Astrocyte (in vitro differentiated cells and primary cell): ENCODE data around the gene FAAP100. TPM values are rescaled to one million over a fixed set of nuclear protein-coding genes. Genes with fewer than 3 reads are reported as not detected.
"Not testable (repeated sequence)": the region's sequence is repeated elsewhere in the genome, so short reads cannot be mapped to it uniquely, and the experiment has no call there.

Experiments used
- DNase-seq: peaks from one replicate; pipeline ENCODE4 v3.0.0-alpha.2; 2010; ENCODE audit warnings: low read depth
- FAIRE-seq: peaks from 2 replicates; lab custom pipeline; 2011; peaks lifted over from hg19 to GRCh38; lab: Jason Lieb, UNC
- H2AFZ ChIP-seq: 2 replicates; pipeline ENCODE4 v1.6.0; 2012; ENCODE audit warnings: low read depth, low read length, inconsistent platforms
- H3K27ac ChIP-seq: 2 replicates; pipeline ENCODE4 v1.5.1; 2011; ENCODE audit warnings: low read depth, low read length, inconsistent platforms
- H3K27me3 ChIP-seq: 2 replicates; pipeline ENCODE4 v1.6.0; 2011; ENCODE audit warnings: low read length, inconsistent platforms; ENCODE audit not compliant: insufficient read depth
- H3K36me3 ChIP-seq: 2 replicates; pipeline ENCODE4 v1.5.1; 2011; ENCODE audit warnings: low read length, inconsistent platforms; ENCODE audit not compliant: insufficient read depth
- H3K4me1 ChIP-seq: 2 replicates; pipeline ENCODE4 v1.5.1; 2011; ENCODE audit warnings: low read length, inconsistent platforms; ENCODE audit not compliant: insufficient read depth
- H3K4me2 ChIP-seq: 2 replicates; pipeline ENCODE4 v1.6.0; 2012; ENCODE audit warnings: low read length, inconsistent platforms
- H3K4me3 ChIP-seq: 2 replicates; pipeline ENCODE4 v1.5.1; 2011; ENCODE audit warnings: low read depth, mild to moderate bottlenecking, low read length, inconsistent platforms; ENCODE audit not compliant: insufficient read depth
- H3K79me2 ChIP-seq: 2 replicates; pipeline ENCODE4 v1.6.0; 2012; ENCODE audit warnings: mild to moderate bottlenecking, low read length, inconsistent platforms; ENCODE audit not compliant: insufficient read depth
- H3K9ac ChIP-seq: 2 replicates; pipeline ENCODE4 v1.6.0; 2012; ENCODE audit warnings: mild to moderate bottlenecking, low read length, inconsistent platforms
- H3K9me3 ChIP-seq: 2 replicates; pipeline ENCODE4 v1.5.1; 2012; ENCODE audit warnings: low read depth, mild to moderate bottlenecking, low read length, inconsistent platforms; ENCODE audit not compliant: insufficient read depth
- H4K20me1 ChIP-seq: 2 replicates; pipeline ENCODE4 v1.6.0; 2012; ENCODE audit warnings: low read length, inconsistent platforms; ENCODE audit not compliant: insufficient read depth
- H3K27ac Mint-ChIP-seq: one replicate; pipeline ENCODE4 v1.8.0; 2021; ENCODE audit warnings: mild to moderate bottlenecking, mixed read lengths; ENCODE audit not compliant: unreplicated experiment
- H3K27me3 Mint-ChIP-seq: one replicate; pipeline ENCODE4 v1.8.0; 2021; ENCODE audit warnings: low read depth, mixed read lengths; ENCODE audit not compliant: unreplicated experiment
- H3K36me3 Mint-ChIP-seq: one replicate; pipeline ENCODE4 v1.8.0; 2021; ENCODE audit warnings: low read depth, mixed read lengths; ENCODE audit not compliant: unreplicated experiment
- H3K4me1 Mint-ChIP-seq: one replicate; pipeline ENCODE4 v1.8.0; 2021; ENCODE audit warnings: low read depth, mixed read lengths; ENCODE audit not compliant: unreplicated experiment
- H3K4me3 Mint-ChIP-seq: one replicate; pipeline ENCODE4 v1.8.0; 2021; ENCODE audit warnings: mild to moderate bottlenecking, moderate library complexity, mixed read lengths; ENCODE audit not compliant: unreplicated experiment
- H3K9me3 Mint-ChIP-seq: one replicate; pipeline ENCODE4 v1.8.0; 2021; ENCODE audit warnings: mild to moderate bottlenecking, mixed read lengths; ENCODE audit not compliant: unreplicated experiment
- EZH2 ChIP-seq: IDR thresholded peaks from 2 replicates; pipeline ENCODE4 v1.6.1; 2012; ENCODE audit warnings: mild to moderate bottlenecking, low read length, inconsistent platforms; ENCODE audit not compliant: insufficient read depth
- total RNA-seq: library from RNA; stranded (reverse); gene quantifications from 2 replicates; pipeline ENCODE4 v1.2.1, GENCODE V29; 2021
- TF ChIP-seq, protein P1 (sequence below): IDR thresholded peaks from 2 replicates; pipeline ENCODE4 v1.5.1; 2011; ENCODE audit warnings: low read depth, mild to moderate bottlenecking, inconsistent platforms, low read length, moderate library complexity; ENCODE audit not compliant: insufficient read depth

FAAP100 gene
- total RNA-seq, 1 donor from 2014 or later: 38.9 TPM

DNA sequence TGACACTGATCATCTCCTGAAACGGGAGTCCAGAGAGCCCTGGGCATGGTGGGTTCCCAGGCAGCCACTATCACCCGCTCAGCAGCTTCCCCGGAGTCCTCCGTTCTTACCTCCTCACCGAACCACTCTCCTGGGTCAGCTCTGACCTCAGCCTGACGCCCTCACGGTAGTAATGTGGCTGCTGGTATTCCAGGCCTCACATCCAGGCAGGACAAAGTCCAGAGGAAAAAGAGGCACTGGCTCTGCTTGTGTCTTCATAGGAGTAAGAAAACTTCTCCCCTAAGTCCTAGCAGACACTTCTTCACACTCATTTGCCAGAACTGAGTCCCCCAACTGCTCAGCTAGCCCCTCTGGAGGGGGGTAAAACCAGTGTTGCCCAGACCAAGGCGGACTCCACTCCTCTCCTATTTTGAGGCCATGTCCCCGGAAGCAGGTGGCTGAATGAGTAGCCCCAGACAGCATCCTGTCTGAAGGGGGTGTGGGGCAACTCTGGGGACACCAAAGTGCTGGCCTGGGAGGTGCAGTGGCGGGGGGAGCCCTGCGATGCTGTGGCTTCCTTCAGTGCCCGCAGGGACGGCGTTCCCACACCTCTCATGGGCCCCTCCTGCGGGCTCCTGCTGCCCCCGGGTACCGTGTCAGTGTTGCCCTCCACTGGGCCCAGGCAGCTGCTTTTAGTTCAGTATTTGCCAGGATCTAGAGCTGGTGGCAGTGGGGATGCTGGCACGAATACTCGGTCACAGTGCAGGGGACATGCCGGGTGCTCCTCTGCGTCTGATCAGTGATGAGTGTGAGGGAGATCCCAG is 18.6 kb downstream of the FAAP100 start:
- no peak overlapping the region for H3K9ac ChIP-seq
- H3K4me1 Mint-ChIP-seq: no peaks in the 10 kb centered on the region
- H3K79me2 ChIP-seq: no peaks in the 10 kb centered on the region
- no peaks in the 10 kb centered on the region for H3K36me3 ChIP-seq
- peaks cover 4% of the 10 kb centered on the region for H3K4me1 ChIP-seq
- no peaks in the 10 kb centered on the region for H3K9me3 ChIP-seq
- FAIRE-seq (no peak), DNase-seq (no peak)
- TF ChIP-seq, protein P1, sequence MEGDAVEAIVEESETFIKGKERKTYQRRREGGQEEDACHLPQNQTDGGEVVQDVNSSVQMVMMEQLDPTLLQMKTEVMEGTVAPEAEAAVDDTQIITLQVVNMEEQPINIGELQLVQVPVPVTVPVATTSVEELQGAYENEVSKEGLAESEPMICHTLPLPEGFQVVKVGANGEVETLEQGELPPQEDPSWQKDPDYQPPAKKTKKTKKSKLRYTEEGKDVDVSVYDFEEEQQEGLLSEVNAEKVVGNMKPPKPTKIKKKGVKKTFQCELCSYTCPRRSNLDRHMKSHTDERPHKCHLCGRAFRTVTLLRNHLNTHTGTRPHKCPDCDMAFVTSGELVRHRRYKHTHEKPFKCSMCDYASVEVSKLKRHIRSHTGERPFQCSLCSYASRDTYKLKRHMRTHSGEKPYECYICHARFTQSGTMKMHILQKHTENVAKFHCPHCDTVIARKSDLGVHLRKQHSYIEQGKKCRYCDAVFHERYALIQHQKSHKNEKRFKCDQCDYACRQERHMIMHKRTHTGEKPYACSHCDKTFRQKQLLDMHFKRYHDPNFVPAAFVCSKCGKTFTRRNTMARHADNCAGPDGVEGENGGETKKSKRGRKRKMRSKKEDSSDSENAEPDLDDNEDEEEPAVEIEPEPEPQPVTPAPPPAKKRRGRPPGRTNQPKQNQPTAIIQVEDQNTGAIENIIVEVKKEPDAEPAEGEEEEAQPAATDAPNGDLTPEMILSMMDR: no peak
- TF ChIP-seq EZH2: no peak
- no peak overlapping the region for H3K27ac ChIP-seq
- H3K27ac Mint-ChIP-seq: no peak overlapping the region
- no peak overlapping the region for H3K4me3 ChIP-seq
- no peaks in the 10 kb centered on the region for H3K9me3 Mint-ChIP-seq
- peaks cover 3% of the 10 kb centered on the region for H3K36me3 Mint-ChIP-seq
- no peak overlapping the region for H3K4me2 ChIP-seq
- H3K27me3 ChIP-seq: peaks cover 9% of the 10 kb centered on the region
- peaks cover 3% of the 10 kb centered on the region for H4K20me1 ChIP-seq
- no peak overlapping the region for H3K4me3 Mint-ChIP-seq
- no peaks in the 10 kb centered on the region for H3K27me3 Mint-ChIP-seq
- H2AFZ ChIP-seq: no peak overlapping the region

DNA sequence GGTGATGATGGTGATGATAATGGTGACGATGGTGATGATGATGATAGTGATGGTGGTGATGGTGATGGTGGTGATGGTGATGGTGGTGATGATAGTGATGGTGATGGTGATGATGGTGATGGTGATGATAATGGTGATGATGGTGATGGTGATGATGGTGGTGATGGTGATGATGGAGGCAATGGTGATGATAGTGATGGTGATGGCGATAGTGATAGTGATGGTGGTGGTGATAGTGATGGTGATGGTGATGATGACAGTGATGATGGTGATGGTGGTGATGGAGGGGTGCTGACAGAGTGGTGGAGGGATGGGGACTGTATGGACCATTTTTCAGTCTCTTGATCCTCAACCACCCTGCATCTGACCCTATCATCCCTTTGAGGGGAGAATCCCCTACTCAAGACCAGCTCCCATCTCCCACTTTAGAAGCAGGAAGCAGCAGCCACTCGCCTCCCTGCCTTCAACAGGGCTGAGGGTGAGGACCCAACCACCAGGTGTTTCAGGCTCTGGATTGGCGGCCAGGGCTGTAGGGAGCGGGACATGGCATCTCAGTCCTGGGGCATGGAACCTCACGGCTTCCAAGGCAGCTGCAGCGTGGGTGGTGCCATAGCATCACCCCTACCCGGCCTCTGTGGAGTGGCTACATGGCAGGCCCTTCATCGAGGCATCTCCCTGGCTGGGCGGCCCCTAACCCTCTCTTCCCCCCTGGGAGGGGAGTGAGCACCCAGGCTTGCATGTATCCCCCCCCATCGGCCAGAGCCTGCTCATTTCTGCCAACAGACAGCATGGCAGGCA is 19.5 kb downstream of the FAAP100 start:
- Mint-ChIP-seq H3K4me1 (no peaks in the 10 kb centered on the region), H3K36me3 (peaks cover 3% of the 10 kb centered on the region), H3K4me3 (no peak overlapping the region), H3K9me3 (no peaks in the 10 kb centered on the region), H3K27ac (no peak overlapping the region), H3K27me3 (no peaks in the 10 kb centered on the region)
- peaks cover 9% of the 10 kb centered on the region for H3K27me3 ChIP-seq
- no peaks in the 10 kb centered on the region for H3K79me2 ChIP-seq
- no peak overlapping the region for H2AFZ ChIP-seq
- no peak overlapping the region for H3K9ac ChIP-seq
- H3K4me1 ChIP-seq: peaks cover 4% of the 10 kb centered on the region
- no peaks in the 10 kb centered on the region for H3K36me3 ChIP-seq
- H3K27ac ChIP-seq: no peak overlapping the region
- H4K20me1 ChIP-seq: no peaks in the 10 kb centered on the region
- no peak for TF ChIP-seq EZH2
- TF ChIP-seq, protein P1: no peak
- DNase-seq (no peak), FAIRE-seq (no peak)
- no peaks in the 10 kb centered on the region for H3K9me3 ChIP-seq
- H3K4me3 ChIP-seq: no peak overlapping the region
- H3K4me2 ChIP-seq: no peak overlapping the region

DNA sequence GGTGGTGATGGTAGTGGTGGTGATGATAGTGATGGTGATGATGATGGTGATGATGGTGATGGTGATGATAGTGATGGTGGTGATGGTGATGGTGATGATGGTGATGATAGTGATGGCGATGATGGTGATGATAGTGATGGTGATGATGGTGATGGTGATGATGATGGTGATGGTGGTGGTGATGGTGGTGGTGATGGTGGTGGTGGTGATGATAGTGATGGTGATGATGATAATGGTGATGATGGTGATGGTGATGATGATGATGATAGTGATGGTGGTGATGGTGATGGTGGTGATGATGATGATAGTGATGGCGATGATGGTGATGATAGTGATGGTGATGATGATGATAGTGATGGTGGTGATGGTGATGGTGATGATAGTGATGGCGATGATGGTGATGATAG is 20.2 kb downstream of the FAAP100 start:
- H3K27ac ChIP-seq, H3K4me1 Mint-ChIP-seq, H3K36me3 ChIP-seq, H3K9ac ChIP-seq, H3K27me3 Mint-ChIP-seq, H3K9me3 ChIP-seq, H2AFZ ChIP-seq, H3K4me1 ChIP-seq, H3K27me3 ChIP-seq, H3K4me2 ChIP-seq, H3K9me3 Mint-ChIP-seq, H3K27ac Mint-ChIP-seq, DNase-seq, H3K4me3 ChIP-seq, H3K36me3 Mint-ChIP-seq, H3K4me3 Mint-ChIP-seq, H3K79me2 ChIP-seq, H4K20me1 ChIP-seq: not testable (repeated sequence)
- peak; percentile 83 for FAIRE-seq

DNA sequence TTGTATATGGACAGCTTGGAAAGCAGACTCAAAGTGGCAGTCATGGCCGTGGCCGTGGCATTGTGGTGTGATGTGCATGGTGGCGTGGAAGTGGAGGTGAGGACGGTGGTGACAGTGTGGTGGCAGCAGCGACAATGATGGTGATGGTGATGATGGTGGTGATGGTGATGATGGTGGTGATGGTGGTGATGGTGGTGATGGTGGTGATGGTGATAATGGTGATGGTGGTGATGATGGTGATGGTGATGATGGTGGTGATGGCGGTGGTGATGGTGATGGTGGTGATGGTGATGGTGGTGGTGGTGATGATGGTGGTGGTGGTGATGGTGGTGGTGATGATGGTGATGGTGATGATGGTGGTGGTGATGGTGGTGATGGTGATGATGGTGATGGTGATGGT is 21.1 kb downstream of the FAAP100 start:
- H3K4me3 Mint-ChIP-seq, H4K20me1 ChIP-seq, H2AFZ ChIP-seq, H3K4me3 ChIP-seq, H3K9ac ChIP-seq, H3K9me3 Mint-ChIP-seq, H3K4me1 ChIP-seq, H3K27me3 Mint-ChIP-seq, H3K27ac ChIP-seq, DNase-seq, H3K79me2 ChIP-seq, H3K36me3 Mint-ChIP-seq, H3K9me3 ChIP-seq, H3K4me1 Mint-ChIP-seq, H3K27ac Mint-ChIP-seq, H3K27me3 ChIP-seq, FAIRE-seq, H3K4me2 ChIP-seq, H3K36me3 ChIP-seq: not testable (repeated sequence)
